GM12891 (cell line): Measurements from ENCODE around the gene FOXP4.

Experiments
- POLR2A ChIP-seq: IDR thresholded peaks from 2 replicates; pipeline ENCODE4 v1.6.1; 2011; ENCODE audit warnings: low read depth, low read length, control low read depth
- TAF1 ChIP-seq: IDR thresholded peaks from 2 replicates; pipeline ENCODE4 v1.6.1; 2011; ENCODE audit warnings: low read depth, low read length, control low read depth

GRCh38 chr6:41643899-41644269 is 97.7 kb downstream of the FOXP4 start:
- TF ChIP-seq POLR2A (no peak), TAF1 (no peak)
